GM18907 (cell line): Measurements from ENCODE around the gene OR6N1.

Experiments used
- ATAC-seq: cut with Tn5 transposase; IDR thresholded peaks from one replicate; pipeline ENCODE4 v1.9.1; 2021; ENCODE audit warnings: mild to moderate bottlenecking, moderate library complexity; ENCODE audit not compliant: unreplicated experiment

The OR6N1 gene

GRCh38 chr1:158771950-158772866, at the start of gene OR6N1:
Gene OR6N1, minus strand, starts transcription at chr1:158772195. Its CDS starts 5,513 bp downstream, at chr1:158766682.
- ATAC-seq, result no peak

GRCh38 chr1:158821723-158822122, 49.7 kb upstream of the OR6N1 start:
- ATAC-seq, result no peak

GRCh38 chr1:158819461-158820443, 47.8 kb upstream of the OR6N1 start:
- ATAC-seq, result no peak

- no peak for ATAC-seq
Measured at GRCh38 chr1:158818975-158819431, 47.0 kb upstream of the OR6N1 start.

GRCh38 chr1:158818560-158818959, 46.6 kb upstream of the OR6N1 start:
- ATAC-seq, result no peak

GRCh38 chr1:158814970-158815369, 43.0 kb upstream of the OR6N1 start:
- ATAC-seq, result no peak

GRCh38 chr1:158813164-158813563, 41.2 kb upstream of the OR6N1 start:
- no peak for ATAC-seq

- no peak for ATAC-seq
Measured at GRCh38 chr1:158812336-158812735, 40.3 kb upstream of the OR6N1 start.

GRCh38 chr1:158810311-158810710, 38.3 kb upstream of the OR6N1 start:
- no peak for ATAC-seq

- no peak for ATAC-seq
Measured at GRCh38 chr1:158809862-158810261, 37.9 kb upstream of the OR6N1 start.

- ATAC-seq, result no peak
Measured at GRCh38 chr1:158809256-158809655, 37.3 kb upstream of the OR6N1 start.

GRCh38 chr1:158806916-158807536, 35.0 kb upstream of the OR6N1 start:
- no peak for ATAC-seq

- no peak for ATAC-seq
Measured at GRCh38 chr1:158803678-158804077, 31.7 kb upstream of the OR6N1 start.

- no peak for ATAC-seq
Measured at GRCh38 chr1:158801396-158801795, 29.4 kb upstream of the OR6N1 start.

- no peak for ATAC-seq
Measured at GRCh38 chr1:158800526-158800925, 28.5 kb upstream of the OR6N1 start.

- no peak for ATAC-seq
Measured at GRCh38 chr1:158799689-158800088, 27.7 kb upstream of the OR6N1 start.

- no peak for ATAC-seq
Measured at GRCh38 chr1:158798531-158798930, 26.5 kb upstream of the OR6N1 start.

GRCh38 chr1:158794247-158794646, 22.3 kb upstream of the OR6N1 start:
- no peak for ATAC-seq

GRCh38 chr1:158793604-158794003, 21.6 kb upstream of the OR6N1 start:
- ATAC-seq, result no peak

GRCh38 chr1:158781104-158781503, 9.1 kb upstream of the OR6N1 start, which contains the start of gene OR6N2:
Gene OR6N2, minus strand, starts transcription at chr1:158781204. Its CDS starts 3,569 bp downstream, at chr1:158777635.
- no peak for ATAC-seq

GRCh38 chr1:158754420-158754819, 17.6 kb downstream of the OR6N1 start, which contains the start of gene OR6K6:
Gene OR6K6, plus strand, starts transcription at chr1:158754720. Its CDS starts 168 bp downstream, at chr1:158754888.
- ATAC-seq, result no peak
